Bronchial epithelial cell (primary cell): Measurements from ENCODE around the gene ACOX3. TPM values are rescaled to one million over a fixed set of nuclear protein-coding genes. Genes with fewer than 3 reads are reported as not detected.
A peak's percentile ranks its signal among the peaks of the same experiment; 100 is the strongest.
"Not testable (repeated sequence)": the region's sequence is repeated elsewhere in the genome, so short reads cannot be mapped to it uniquely, and the experiment has no call there.

Experiments used
- DNase-seq: peaks from one replicate; pipeline ENCODE4 v3.0.0-alpha.2; 2010; ENCODE audit warnings: low read depth
- FAIRE-seq: peaks from 2 replicates; lab custom pipeline; 2011; peaks lifted over from hg19 to GRCh38; lab: Jason Lieb, UNC
- H3K27me3 ChIP-seq: 2 replicates; pipeline ENCODE4 v1.5.1; 2011; ENCODE audit warnings: low read length; ENCODE audit not compliant: control insufficient read depth, insufficient read depth
- H3K36me3 ChIP-seq: 2 replicates; pipeline ENCODE4 v1.5.1; 2011; ENCODE audit warnings: low read length; ENCODE audit not compliant: control insufficient read depth, insufficient read depth
- H3K4me3 ChIP-seq: 2 replicates; pipeline ENCODE4 v1.5.1; 2011; ENCODE audit warnings: mild to moderate bottlenecking, low read depth, low read length, control low read depth
- total RNA-seq: library from RNA; depleted of rRNA; stranded (reverse); fragments of >200 nt; gene quantifications from 2 replicates; pipeline ENCODE4 v1.2.1, GENCODE V29; 2014
- TF ChIP-seq, protein P1 (sequence below): IDR thresholded peaks from 2 replicates; pipeline ENCODE4 v1.5.1; 2011; ENCODE audit warnings: mild to moderate bottlenecking, moderate library complexity, low read length, control low read depth, inconsistent platforms; ENCODE audit not compliant: insufficient read depth, severe bottlenecking

Gene ACOX3
- total RNA-seq, 1 donor from 2014 or later = 12.4 TPM

DNA sequence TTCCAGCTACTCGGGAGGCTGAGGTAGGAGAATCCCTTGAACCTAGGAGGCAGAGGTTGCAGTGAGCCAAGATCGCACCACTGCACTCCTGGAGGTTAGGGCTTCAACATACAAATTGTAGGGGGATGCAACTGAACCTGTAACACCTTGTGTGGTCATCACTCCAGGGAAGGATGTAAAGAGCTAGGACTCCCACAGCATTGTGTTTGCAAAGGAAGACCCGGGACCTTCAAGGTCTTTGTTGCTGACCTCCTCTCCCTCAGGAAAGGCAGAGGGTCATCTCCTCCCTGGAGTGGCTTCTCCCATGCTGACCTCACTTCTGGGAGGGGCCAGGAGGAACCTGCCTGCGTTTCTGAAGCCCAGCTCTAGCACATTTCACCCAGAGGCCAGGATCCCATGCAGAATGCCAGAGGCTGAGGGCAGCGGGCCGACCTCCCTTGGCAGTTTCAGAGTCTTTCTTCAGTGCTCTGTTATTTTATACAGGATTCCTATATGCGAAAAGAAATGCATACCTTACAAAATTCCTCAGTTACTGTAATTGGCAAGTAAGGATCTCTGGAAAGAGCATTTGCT is 90.8 kb downstream of the ACOX3 start:
- H3K4me3 ChIP-seq = no peak overlapping the region
- DNase-seq = no peak
- FAIRE-seq = no peak
- peaks cover 2% of the 10 kb centered on the region for H3K27me3 ChIP-seq
- H3K36me3 ChIP-seq = no peaks in the 10 kb centered on the region
- TF ChIP-seq, protein P1, sequence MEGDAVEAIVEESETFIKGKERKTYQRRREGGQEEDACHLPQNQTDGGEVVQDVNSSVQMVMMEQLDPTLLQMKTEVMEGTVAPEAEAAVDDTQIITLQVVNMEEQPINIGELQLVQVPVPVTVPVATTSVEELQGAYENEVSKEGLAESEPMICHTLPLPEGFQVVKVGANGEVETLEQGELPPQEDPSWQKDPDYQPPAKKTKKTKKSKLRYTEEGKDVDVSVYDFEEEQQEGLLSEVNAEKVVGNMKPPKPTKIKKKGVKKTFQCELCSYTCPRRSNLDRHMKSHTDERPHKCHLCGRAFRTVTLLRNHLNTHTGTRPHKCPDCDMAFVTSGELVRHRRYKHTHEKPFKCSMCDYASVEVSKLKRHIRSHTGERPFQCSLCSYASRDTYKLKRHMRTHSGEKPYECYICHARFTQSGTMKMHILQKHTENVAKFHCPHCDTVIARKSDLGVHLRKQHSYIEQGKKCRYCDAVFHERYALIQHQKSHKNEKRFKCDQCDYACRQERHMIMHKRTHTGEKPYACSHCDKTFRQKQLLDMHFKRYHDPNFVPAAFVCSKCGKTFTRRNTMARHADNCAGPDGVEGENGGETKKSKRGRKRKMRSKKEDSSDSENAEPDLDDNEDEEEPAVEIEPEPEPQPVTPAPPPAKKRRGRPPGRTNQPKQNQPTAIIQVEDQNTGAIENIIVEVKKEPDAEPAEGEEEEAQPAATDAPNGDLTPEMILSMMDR = no peak

DNA sequence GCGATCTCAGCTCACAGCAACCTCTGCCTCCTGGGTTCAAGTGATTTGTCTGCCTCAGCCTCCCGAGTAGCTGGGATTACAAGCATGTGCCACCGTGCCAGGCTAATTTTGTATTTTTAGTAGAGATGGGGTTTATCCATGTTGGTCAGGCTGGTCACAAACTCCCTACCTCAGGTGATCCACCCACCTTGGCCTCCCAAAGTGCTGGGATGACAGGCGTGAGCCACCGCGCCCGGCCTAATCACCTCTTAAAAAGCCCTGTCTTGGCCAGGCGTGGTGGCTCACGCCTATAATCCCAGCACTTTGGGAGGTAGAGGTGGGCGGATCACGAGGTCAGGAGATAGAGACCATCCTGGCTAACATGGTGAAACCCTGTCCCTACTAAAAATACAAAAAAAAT is 91.3 kb downstream of the ACOX3 start:
- not testable (repeated sequence) for FAIRE-seq, H3K27me3 ChIP-seq, H3K4me3 ChIP-seq, DNase-seq, H3K36me3 ChIP-seq

GRCh38 chr4:8348071-8348470 is 92.5 kb downstream of the ACOX3 start:
- H3K4me3 ChIP-seq = no peak overlapping the region
- peaks cover 2% of the 10 kb centered on the region for H3K27me3 ChIP-seq
- DNase-seq (no peak), FAIRE-seq (peak; percentile 50)
- no peaks in the 10 kb centered on the region for H3K36me3 ChIP-seq
- TF ChIP-seq, protein P1 = no peak

- H3K4me3 ChIP-seq = no peak overlapping the region
- no peak for DNase-seq
- FAIRE-seq = no peak
- peaks cover 2% of the 10 kb centered on the region for H3K27me3 ChIP-seq
- TF ChIP-seq, protein P1 = no peak
- no peaks in the 10 kb centered on the region for H3K36me3 ChIP-seq
These were observed 92.9 kb downstream of the ACOX3 start for GRCh38 chr4:8347660-8348059.

DNA sequence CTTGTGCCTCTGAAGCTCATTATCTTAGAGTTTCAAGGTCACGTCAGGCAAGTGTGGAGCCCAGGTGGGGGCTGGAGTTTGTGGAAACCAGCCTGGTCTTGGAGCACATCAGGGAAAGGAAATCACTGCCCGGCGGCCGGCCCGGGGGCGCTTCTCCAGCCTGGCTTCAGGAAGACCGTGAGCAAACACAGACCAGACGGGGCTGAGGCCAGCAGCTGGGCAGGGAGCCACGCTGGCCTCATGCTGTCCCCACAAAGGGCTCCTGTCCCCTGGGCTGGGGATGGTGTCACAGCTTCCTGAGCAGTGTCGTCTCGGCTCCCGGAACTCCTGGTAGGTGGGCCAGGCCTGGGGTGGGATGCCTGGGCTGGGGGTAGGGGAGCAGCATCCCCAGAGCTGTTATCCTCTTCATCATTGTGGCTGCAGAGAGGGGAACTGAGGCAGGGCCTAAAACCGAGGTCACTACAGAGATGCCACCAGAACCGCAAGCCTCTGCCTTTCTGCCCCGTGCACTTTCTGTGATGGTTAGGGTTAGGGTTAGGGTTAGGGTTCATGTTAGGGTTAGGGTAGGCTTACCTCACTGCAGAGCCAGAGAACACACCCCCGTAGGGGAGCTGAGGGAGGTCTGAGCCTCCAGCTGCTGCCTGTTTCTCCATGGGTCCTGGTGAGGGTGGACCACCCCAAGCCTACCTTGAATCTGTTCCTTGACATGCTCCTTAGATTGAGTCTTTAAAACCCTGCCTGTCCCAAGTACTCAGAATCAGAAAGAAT is 93.5 kb downstream of the ACOX3 start:
- no peak overlapping the region for H3K4me3 ChIP-seq
- H3K36me3 ChIP-seq = no peaks in the 10 kb centered on the region
- TF ChIP-seq, protein P1 = no peak
- no peak for DNase-seq
- FAIRE-seq = no peak
- H3K27me3 ChIP-seq = peaks cover 2% of the 10 kb centered on the region

GRCh38 chr4:8345946-8346814 is 94.3 kb downstream of the ACOX3 start:
- Histone ChIP-seq H3K4me3 (no peak overlapping the region), H3K27me3 (peaks cover 2% of the 10 kb centered on the region), H3K36me3 (no peaks in the 10 kb centered on the region)
- TF ChIP-seq, protein P1 = no peak
- no peak for FAIRE-seq
- DNase-seq = no peak
